IPS-11a (cell line): ENCODE data around the gene RSPRY1.

ENCODE experiments used
- H3K4me3 ChIP-seq: one replicate; pipeline ENCODE4 v1.5.1; 2013; ENCODE audit warnings: low read depth, low read length, control low read depth

The RSPRY1 gene

GRCh38 chr16:57216968-57217367, 30.8 kb downstream of the RSPRY1 start:
- H3K4me3 ChIP-seq, result no peak overlapping the region

GRCh38 chr16:57223057-57223456, 36.9 kb downstream of the RSPRY1 start:
- no peak overlapping the region for H3K4me3 ChIP-seq

GRCh38 chr16:57224651-57225335, 38.7 kb downstream of the RSPRY1 start:
- H3K4me3 ChIP-seq, result no peak overlapping the region

- H3K4me3 ChIP-seq, result no peak overlapping the region
Measured at GRCh38 chr16:57225978-57226377, 39.8 kb downstream of the RSPRY1 start.

GRCh38 chr16:57226701-57227621, 40.8 kb downstream of the RSPRY1 start:
- no peak overlapping the region for H3K4me3 ChIP-seq

- H3K4me3 ChIP-seq, result no peak overlapping the region
Measured at GRCh38 chr16:57229079-57229478, 43.0 kb downstream of the RSPRY1 start.

- H3K4me3 ChIP-seq, result no peak overlapping the region
Measured at GRCh38 chr16:57231821-57232350, 45.8 kb downstream of the RSPRY1 start.

GRCh38 chr16:57233944-57234706, 48.0 kb downstream of the RSPRY1 start:
- no peak overlapping the region for H3K4me3 ChIP-seq

- H3K4me3 ChIP-seq, result no peak overlapping the region
Measured at GRCh38 chr16:57234707-57235092, 48.6 kb downstream of the RSPRY1 start.

GRCh38 chr16:57235128-57236021, 49.2 kb downstream of the RSPRY1 start:
- H3K4me3 ChIP-seq, result no peak overlapping the region

- H3K4me3 ChIP-seq, result no peak overlapping the region
Measured at GRCh38 chr16:57236022-57236350, 49.9 kb downstream of the RSPRY1 start.

GRCh38 chr16:57238682-57239081, 52.6 kb downstream of the RSPRY1 start:
- no peak overlapping the region for H3K4me3 ChIP-seq

GRCh38 chr16:57239107-57239506, 53.0 kb downstream of the RSPRY1 start:
- H3K4me3 ChIP-seq, result no peak overlapping the region

GRCh38 chr16:57240851-57241250, 54.7 kb downstream of the RSPRY1 start:
- no peak overlapping the region for H3K4me3 ChIP-seq

- no peak overlapping the region for H3K4me3 ChIP-seq
Measured at GRCh38 chr16:57242650-57243049, 56.5 kb downstream of the RSPRY1 start.

GRCh38 chr16:57244463-57244766, 58.3 kb downstream of the RSPRY1 start:
- peak overlapping the region; percentile 31 for H3K4me3 ChIP-seq

GRCh38 chr16:57244767-57245471, 58.8 kb downstream of the RSPRY1 start, which contains the start of gene ARL2BP:
Gene ARL2BP (plus strand): TSS chr16:57245259. CDS start chr16:57245368, 109 bp downstream.
- H3K4me3 ChIP-seq, result peak within 1 kb of the TSS; percentile 55

- peak overlapping the region; percentile 55 for H3K4me3 ChIP-seq
Measured at GRCh38 chr16:57245472-57246113, 59.5 kb downstream of the RSPRY1 start.

- no peak overlapping the region for H3K4me3 ChIP-seq
Measured at GRCh38 chr16:57251352-57251751, 65.2 kb downstream of the RSPRY1 start.
